GM21423 (cell line): ENCODE measurements around the gene ANGPTL4.

Experiments used
- ATAC-seq: cut with Tn5 transposase; IDR thresholded peaks from one replicate; pipeline ENCODE4 v1.9.1; 2021; ENCODE audit warnings: mild to moderate bottlenecking, moderate library complexity; ENCODE audit not compliant: unreplicated experiment

Gene ANGPTL4

DNA sequence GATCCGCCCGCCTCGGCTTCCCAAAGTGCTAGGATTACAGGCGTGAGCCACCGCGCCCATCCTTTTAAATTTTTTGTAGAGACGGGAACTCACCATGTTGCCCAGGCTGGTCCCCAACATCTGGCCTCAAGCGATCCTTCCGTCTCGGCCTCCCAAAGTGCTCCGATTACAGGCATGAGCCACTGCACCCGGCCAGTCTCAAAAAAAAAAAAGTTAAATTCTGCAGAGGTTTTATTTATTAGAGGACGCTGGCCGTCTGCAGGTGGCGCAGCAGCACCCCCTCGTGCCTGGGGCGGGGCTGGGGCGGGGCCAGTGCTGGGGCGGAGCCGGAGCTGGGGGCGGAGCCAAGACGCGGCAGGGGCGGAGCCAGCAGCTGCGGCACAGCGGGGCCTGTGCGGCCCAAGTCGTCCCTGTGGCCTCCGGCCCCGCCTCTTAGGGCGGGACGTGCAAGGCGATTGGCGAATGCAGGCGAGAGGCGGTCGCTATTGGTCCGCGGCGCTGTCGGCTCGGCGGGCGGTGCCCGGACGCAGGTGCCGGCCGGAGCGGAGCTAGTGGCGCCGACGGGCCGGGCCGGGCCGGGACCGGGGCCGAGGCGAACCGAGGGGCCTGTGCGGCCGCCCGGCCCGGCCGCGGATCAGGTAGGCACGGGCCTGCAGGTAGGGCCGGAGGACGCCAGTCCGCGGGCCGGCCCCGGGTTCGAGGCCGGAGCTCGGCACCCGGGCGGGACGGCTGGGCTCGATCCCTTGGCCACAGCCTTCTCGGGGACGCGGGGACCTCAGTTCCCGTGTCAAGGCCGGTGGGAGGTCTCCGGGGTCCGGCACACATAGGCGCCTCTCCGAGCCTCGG is 49.1 kb downstream of the ANGPTL4 start, which contains the start of gene MARCHF2:
Gene MARCHF2, plus strand, starts transcription at position 523 of the 846 bp plus-strand sequence. CDS start 8,536 bp downstream, outside the sequence.
- peak; percentile 98 for ATAC-seq

DNA sequence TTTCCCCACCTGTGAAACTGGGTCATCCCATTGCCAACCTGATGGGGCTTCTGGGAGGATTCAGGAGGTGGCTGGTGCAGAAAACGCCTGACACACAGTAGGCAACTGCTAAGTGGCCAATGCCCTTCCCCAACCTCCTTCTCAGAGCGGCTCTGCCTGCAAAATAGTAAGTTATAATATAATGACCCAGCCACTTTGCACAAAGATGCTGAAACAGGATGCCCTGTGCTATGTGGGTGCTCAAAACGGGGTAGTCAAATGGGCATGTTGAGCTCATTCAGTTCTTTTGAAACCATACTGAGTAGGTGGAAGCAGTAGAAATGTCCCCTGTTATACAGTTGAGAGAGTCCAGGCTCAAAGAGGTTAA is 49.7 kb downstream of the ANGPTL4 start:
- ATAC-seq, result peak; percentile 3

DNA sequence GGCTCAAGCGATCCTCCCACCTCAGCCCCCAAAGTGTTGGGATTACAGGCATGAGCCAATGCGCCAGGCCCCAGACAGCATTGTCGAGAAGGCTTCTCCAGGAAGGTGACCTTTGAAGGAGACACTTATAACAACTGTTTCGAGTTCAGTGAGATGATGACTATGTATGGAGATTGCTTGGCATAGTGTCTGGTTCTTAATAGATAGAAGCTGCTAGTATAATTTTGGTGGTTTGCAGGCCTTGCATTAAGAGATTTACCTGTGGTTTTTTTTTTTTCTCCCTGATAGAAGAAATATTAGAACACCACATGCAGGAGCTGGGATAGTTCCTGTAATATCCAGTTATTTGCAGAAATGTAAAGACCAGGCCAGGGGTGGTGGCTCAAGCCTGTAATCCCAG is 52.8 kb downstream of the ANGPTL4 start:
- ATAC-seq, result no peak

DNA sequence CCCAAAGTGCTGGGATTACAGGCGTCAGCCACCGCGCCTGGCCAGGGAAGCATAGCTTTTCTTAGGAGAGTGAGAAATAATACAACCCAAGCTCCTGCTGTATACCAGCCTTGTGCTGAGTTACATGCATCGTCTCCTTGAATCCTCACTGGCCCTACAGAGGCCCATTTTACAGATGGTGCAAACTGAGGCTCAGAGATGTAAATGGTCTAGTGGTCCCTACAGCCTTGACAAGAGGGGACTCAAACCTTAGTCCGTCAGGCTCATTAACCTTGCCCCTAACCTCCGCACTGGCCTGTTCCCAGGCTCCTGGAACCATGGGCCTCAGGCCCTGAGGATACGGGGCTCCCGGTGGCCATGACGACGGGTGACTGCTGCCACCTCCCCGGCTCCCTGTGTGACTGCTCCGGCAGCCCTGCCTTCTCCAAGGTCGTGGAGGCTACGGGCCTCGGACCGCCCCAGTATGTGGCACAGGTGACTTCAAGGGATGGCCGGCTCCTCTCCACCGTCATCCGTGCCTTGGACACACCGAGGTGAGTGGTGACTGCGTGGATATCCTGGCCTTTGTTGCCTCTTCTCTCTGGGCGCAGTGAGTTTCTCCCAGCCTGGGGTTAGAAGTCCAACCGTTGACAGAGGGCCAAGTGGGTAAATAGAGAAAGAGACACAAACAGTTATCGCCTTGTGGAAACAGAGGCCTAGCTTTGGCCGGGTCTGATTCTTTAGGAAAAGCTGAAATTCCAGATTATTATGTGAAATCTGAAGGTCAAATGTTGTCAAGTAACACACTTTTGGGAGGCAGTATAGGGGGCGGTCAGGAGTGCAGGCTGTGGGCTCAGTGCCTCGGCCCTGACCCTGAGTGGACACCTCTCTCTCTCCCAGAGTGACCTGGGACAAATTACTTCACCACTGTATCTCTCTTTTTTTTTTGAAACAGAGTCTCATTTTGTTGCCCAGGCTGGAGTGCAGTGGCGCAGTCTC is 57.8 kb downstream of the ANGPTL4 start:
- no peak for ATAC-seq

DNA sequence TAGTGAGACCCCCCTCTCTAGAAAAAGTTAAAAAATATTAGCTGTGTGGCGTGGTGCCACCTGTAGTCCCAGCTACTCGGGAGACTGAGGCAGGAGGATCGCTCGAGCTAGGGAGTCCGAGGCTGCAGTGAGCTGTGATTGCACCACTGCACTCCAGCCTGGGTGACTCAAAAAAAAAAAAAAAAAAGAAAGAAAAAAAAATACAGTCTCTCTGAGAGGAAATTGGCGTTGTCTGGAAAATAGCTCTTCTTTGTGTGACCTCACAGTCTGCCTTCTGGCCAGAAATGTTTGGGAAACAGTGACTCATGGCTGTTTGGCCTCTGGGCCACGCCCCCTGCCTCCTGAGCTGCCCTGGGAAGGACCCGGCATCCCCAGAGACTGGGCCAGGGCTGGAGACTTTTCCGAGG is 59.9 kb downstream of the ANGPTL4 start:
- ATAC-seq, result no peak
